IMR-90 (cell line): ENCODE results near the gene SLC37A3. TPM values are rescaled to one million over a fixed set of nuclear protein-coding genes. Genes with fewer than 3 reads are reported as not detected.

ENCODE experiments used
- ATAC-seq: fragments of 200-7000 bp; cut with Tn5 transposase; 2 replicates; pipeline ENCODE4 v1.9.1; 2020; ENCODE audit warnings: low read depth, mild to moderate bottlenecking, moderate library complexity
- BruUV-seq: library from RNA; stranded (reverse); fragments of 400-500 nt; replicated peaks from 2 replicates; lab custom pipeline; 2021; lab: Mats Ljungman, UMichigan
- CTCF ChIA-PET: fragments of 300-600 bp; formaldehyde crosslinking; extraction: SDS; loops from one replicate; lab custom pipeline; 2021; ENCODE audit warnings: antibody characterized with exemption; lab: Yijun Ruan, JAX
- POLR2A ChIA-PET: fragments of 300-600 bp; sonication (Branson Sonifier 250); formaldehyde crosslinking; loops from one replicate; lab custom pipeline; 2022; ENCODE audit warnings: antibody characterized with exemption; ENCODE audit not compliant: unreplicated experiment; lab: Charles Lee
- DNase-seq: peaks from one replicate; pipeline ENCODE4 v3.0.0; 2013
- H2AFZ ChIP-seq: replicated peaks from 2 replicates; pipeline ENCODE3; 2013; ENCODE audit warnings: low read length, mild to moderate bottlenecking; ENCODE audit not compliant: poor library complexity
- H2AK5ac ChIP-seq: 2 replicates; pipeline ENCODE4 v1.6.1; 2013; ENCODE audit warnings: low read depth, low read length, inconsistent platforms
- H2AK9ac ChIP-seq: replicated peaks from 2 replicates; pipeline ENCODE3; 2013; ENCODE audit warnings: mild to moderate bottlenecking, low read depth, low read length, moderate library complexity; ENCODE audit not compliant: poor library complexity
- H2BK120ac ChIP-seq: 2 replicates; pipeline ENCODE4 v1.6.1; 2013; ENCODE audit warnings: low read depth, low read length, inconsistent platforms
- H2BK15ac ChIP-seq: 3 replicates; pipeline ENCODE4 v1.6.1; 2013; ENCODE audit warnings: low read depth, low read length, inconsistent platforms
- H2BK20ac ChIP-seq: 2 replicates; pipeline ENCODE4 v1.6.1; 2013; ENCODE audit warnings: low read depth, mild to moderate bottlenecking, inconsistent platforms, low read length, moderate library complexity
- H2BK5ac ChIP-seq: 2 replicates; pipeline ENCODE4 v1.6.1; 2013; ENCODE audit warnings: mild to moderate bottlenecking, low read depth, low read length, inconsistent platforms; ENCODE audit not compliant: poor library complexity, severe bottlenecking
- H3K14ac ChIP-seq: replicated peaks from 2 replicates; pipeline ENCODE4 v1.6.1; 2013; ENCODE audit warnings: low read depth, low read length, inconsistent platforms
- H3K18ac ChIP-seq: 2 replicates; pipeline ENCODE4 v1.6.1; 2013; ENCODE audit warnings: low read depth, low read length, control low read depth
- H3K23ac ChIP-seq: 2 replicates; pipeline ENCODE4 v1.6.1; 2013; ENCODE audit warnings: low read depth, low read length, inconsistent platforms
- H3K27ac ChIP-seq: 2 replicates; pipeline ENCODE4 v1.5.1; 2013; ENCODE audit warnings: mild to moderate bottlenecking, control low read depth, low read length; ENCODE audit not compliant: insufficient read depth
- H3K27me3 ChIP-seq: 2 replicates; pipeline ENCODE4 v1.6.1; 2013; ENCODE audit warnings: low read length; ENCODE audit not compliant: control insufficient read depth, insufficient read depth
- H3K36me3 ChIP-seq: 2 replicates; pipeline ENCODE4 v1.6.1; 2013; ENCODE audit warnings: low read length, mixed read lengths; ENCODE audit not compliant: control insufficient read depth, insufficient read depth
- H3K4ac ChIP-seq: 2 replicates; pipeline ENCODE4 v1.6.1; 2013; ENCODE audit warnings: low read depth, low read length, inconsistent platforms
- H3K4me1 ChIP-seq: 2 replicates; pipeline ENCODE4 v1.6.1; 2013; ENCODE audit warnings: low read length, mixed read lengths; ENCODE audit not compliant: control insufficient read depth, insufficient read depth
- H3K4me2 ChIP-seq: 2 replicates; pipeline ENCODE4 v1.6.1; 2013; ENCODE audit warnings: low read depth, mild to moderate bottlenecking, control low read depth, low read length, moderate library complexity
- H3K4me3 ChIP-seq: 2 replicates; pipeline ENCODE4 v1.5.1; 2013; ENCODE audit warnings: low read depth, mild to moderate bottlenecking, control low read depth, low read length, moderate library complexity; ENCODE audit not compliant: insufficient read depth
- H3K56ac ChIP-seq: 2 replicates; pipeline ENCODE4 v1.6.1; 2013; ENCODE audit warnings: low read length, inconsistent platforms; ENCODE audit not compliant: insufficient read depth; ENCODE audit errors: extremely low read depth
- H3K79me1 ChIP-seq, 2 experiments: 2 replicates each; pipeline ENCODE4 v1.6.1; 2013; ENCODE audit warnings: low read length in 2 of 2, inconsistent platforms in 1 of 2, low read depth in 1 of 2
- H3K9ac ChIP-seq: 2 replicates; pipeline ENCODE4 v1.6.1; 2013; ENCODE audit warnings: low read depth, low read length, control low read depth
- H3K9me1 ChIP-seq: 2 replicates; pipeline ENCODE4 v1.6.1; 2013; ENCODE audit warnings: low read length, inconsistent platforms; ENCODE audit not compliant: insufficient read depth
- H3K9me3 ChIP-seq: 2 replicates; pipeline ENCODE4 v1.6.1; 2013; ENCODE audit warnings: low read length; ENCODE audit not compliant: control insufficient read depth, insufficient read depth
- H4K20me1 ChIP-seq: 2 replicates; pipeline ENCODE4 v1.6.1; 2013; ENCODE audit warnings: low read length, inconsistent platforms; ENCODE audit not compliant: insufficient read depth
- H4K5ac ChIP-seq: 2 replicates; pipeline ENCODE4 v1.6.1; 2013; ENCODE audit warnings: mild to moderate bottlenecking, low read depth, low read length, control low read depth
- H4K8ac ChIP-seq, 2 experiments: 2 replicates each; pipeline ENCODE4 v1.6.1; 2013; ENCODE audit warnings: low read depth in 2 of 2, low read length in 2 of 2, control low read depth in 1 of 2, inconsistent platforms in 1 of 2
- H4K91ac ChIP-seq: 2 replicates; pipeline ENCODE4 v1.6.1; 2013; ENCODE audit warnings: low read depth, low read length, inconsistent platforms; ENCODE audit not compliant: insufficient read depth
- BHLHE40 ChIP-seq: fragments of 150-350 bp; IDR thresholded peaks from 2 replicates; pipeline ENCODE4 v1.6.1; 2016; ENCODE audit warnings: mild to moderate bottlenecking, low read depth, low read length
- CEBPB ChIP-seq: IDR thresholded peaks from 2 replicates; pipeline ENCODE4 v1.6.1; 2012; ENCODE audit warnings: low read depth, low read length, improper control_type of control experiment
- FOS ChIP-seq: fragments of 150-350 bp; IDR thresholded peaks from 2 replicates; pipeline ENCODE4 v1.6.1; 2016; ENCODE audit warnings: low read depth, low read length
- MAFK ChIP-seq: IDR thresholded peaks from 2 replicates; pipeline ENCODE4 v1.6.1; 2012; ENCODE audit warnings: low read depth, low read length, improper control_type of control experiment
- MXI1 ChIP-seq: IDR thresholded peaks from 2 replicates; pipeline ENCODE4 v1.6.1; 2012; ENCODE audit warnings: low read depth, mild to moderate bottlenecking, low read length, moderate library complexity, borderline replicate concordance
- RCOR1 ChIP-seq: IDR thresholded peaks from 2 replicates; pipeline ENCODE4 v1.6.1; 2012; ENCODE audit warnings: mild to moderate bottlenecking, low read length, improper control_type of control experiment; ENCODE audit not compliant: insufficient replicate concordance
- RFX5 ChIP-seq: IDR thresholded peaks from 2 replicates; pipeline ENCODE4 v1.8.0; 2012; ENCODE audit warnings: low read depth, mild to moderate bottlenecking, low read length, moderate library complexity
- USF2 ChIP-seq: fragments of 150-350 bp; IDR thresholded peaks from 2 replicates; pipeline ENCODE4 v1.6.1; 2017; ENCODE audit warnings: mild to moderate bottlenecking, antibody characterized with exemption, low read length, low read depth
- WGBS, 2 experiments: methylation state at CpG; one replicate each; pipeline versions ENCODE4 v1.1.5 to v1.1.7; 2013; ENCODE audit warnings: missing lambda C conversion rate in 2 of 2; ENCODE audit not compliant: insufficient read length in 1 of 2; ENCODE audit errors: extremely low coverage in 2 of 2; 5-methylcytosine and 5-hydroxymethylcytosine counted together
- dilution Hi-C: fragments of 300-500 bp; cut with HindIII; formaldehyde crosslinking; loops from one replicate; pipeline ENCODE4 v1.14.3; 2018; ENCODE audit warnings: low sequenced_read_pairs; ENCODE audit not compliant: unreplicated experiment
- in situ Hi-C: fragments of 300-500 bp; cut with MboI; formaldehyde crosslinking; loops from 3 replicates; pipeline ENCODE4 v1.14.3; 2019; ENCODE audit warnings: low sequenced_read_pairs, inconsistent platforms, mixed read lengths
- intact Hi-C: fragments of 100-400 bp; cut with micrococcal nuclease; formaldehyde crosslinking; loops from 2 replicates; pipeline ENCODE4 v1.10.0; 2022
- polyA plus RNA-seq, 3 experiments: library from polyadenylated mRNA; depleted of rRNA; stranded (reverse); fragments of >200 nt; gene quantifications; 2 replicates each; pipeline ENCODE4 v1.2.3, GENCODE V29; 2012; ENCODE audit warnings: low replicate concordance in 1 of 3
- total RNA-seq: library from RNA; depleted of rRNA; stranded (reverse); fragments of >200 nt; gene quantifications from 2 replicates; pipeline ENCODE4 v1.2.3, GENCODE V29; 2012

Gene SLC37A3
- total and polyA plus RNA-seq, 2 of the 4 experiments (the other 2 are of a cell fraction) = 43.2 to 45.3 TPM

GRCh38 chr7:140308060-140308459 lies 90.3 kb downstream of the SLC37A3 start:
- Histone ChIP-seq H2BK5ac (no peak overlapping the region), H3K36me3 (no peaks in the 10 kb centered on the region), H3K56ac (no peak overlapping the region), H3K27ac (no peak overlapping the region), H2BK20ac (no peak overlapping the region), H4K91ac (no peak overlapping the region), H2BK15ac (no peak overlapping the region), H3K9me3 (no peaks in the 10 kb centered on the region), H3K14ac (no peak overlapping the region), H2AK9ac (no peak overlapping the region), H3K4ac (no peak overlapping the region), H2AFZ (no peak overlapping the region), H3K23ac (no peak overlapping the region), H4K20me1 (no peaks in the 10 kb centered on the region), H3K27me3 (peaks cover 9% of the 10 kb centered on the region), H3K9ac (no peak overlapping the region), H3K4me2 (no peak overlapping the region), H4K8ac (no peak overlapping the region), H3K18ac (no peak overlapping the region), H3K4me1 (0 out of 2 replicates have a peak, but pooled peaks cover 2% of the 10 kb centered on the region), H2BK120ac (no peak overlapping the region), H3K4me3 (no peak overlapping the region), H2AK5ac (no peak overlapping the region), H4K5ac (no peak overlapping the region), H3K79me1 (no peaks in the 10 kb centered on the region), H3K9me1 (no peaks in the 10 kb centered on the region)
- intact Hi-C loops (no loop called here), in situ Hi-C loops (loop anchor here (10.0 kb wide), 1 partner anchor 113 kb away; no protein-coding TSS in a partner anchor), dilution Hi-C loops (no loop called here)
- ChIA-PET POLR2A (no interaction called here), CTCF (no interaction called here)
- no peak for ATAC-seq
- DNase-seq = no peak
- BruUV-seq = no TSS peak
- no CpG with 5 or more reads among the region's 3 CpGs for WGBS, 2 experiments
- TF ChIP-seq RCOR1 (no peak), FOS (no peak), MAFK (no peak), CEBPB (no peak), MXI1 (no peak), USF2 (no peak), BHLHE40 (no peak), RFX5 (no peak)
